Stimulated activated CD4-positive, alpha-beta T cell treated with anti-CD3 and anti-CD28 coated beads, Interleukin-15, amount 100 ng/mL, for 1 hour (primary cell): ENCODE results near the gene PROC.
"Not testable (repeated sequence)": the region's sequence is repeated elsewhere in the genome, so short reads cannot be mapped to it uniquely, and the experiment has no call there.

Experiments
- DNase-seq, 2 donors: peaks; one replicate each; pipeline ENCODE4 v3.0.0-alpha.2; 2020; ENCODE audit warnings: low read depth in 1 of 2, low spot score in 1 of 2

The PROC gene

GRCh38 chr2:127426501-127427354, 8.5 kb downstream of the PROC start:
- DNase-seq = no peak

GRCh38 chr2:127427376-127428056, 9.3 kb downstream of the PROC start:
- DNase-seq = no peak

- DNase-seq = no peak
These were observed 10.0 kb downstream of the PROC start for GRCh38 chr2:127428057-127428814.

GRCh38 chr2:127428815-127429109, 10.5 kb downstream of the PROC start:
- no peak for DNase-seq

- DNase-seq = no peak
These were observed 11.1 kb downstream of the PROC start for GRCh38 chr2:127429291-127429690.

GRCh38 chr2:127429844-127430425, 11.7 kb downstream of the PROC start:
- no peak for DNase-seq

GRCh38 chr2:127431408-127432023, 13.3 kb downstream of the PROC start:
- no peak for DNase-seq

- DNase-seq = no peak
These were observed 16.3 kb downstream of the PROC start for GRCh38 chr2:127434515-127434914.

GRCh38 chr2:127437056-127437455, 18.8 kb downstream of the PROC start:
- no peak for DNase-seq

GRCh38 chr2:127437781-127438726, 19.8 kb downstream of the PROC start:
- no peak for DNase-seq

- no peak for DNase-seq
These were observed 21.1 kb downstream of the PROC start for GRCh38 chr2:127439343-127439742.

- no peak for DNase-seq
These were observed 30.3 kb downstream of the PROC start for GRCh38 chr2:127448526-127448925.

- no peak for DNase-seq
These were observed 31.2 kb downstream of the PROC start for GRCh38 chr2:127449414-127449813.

GRCh38 chr2:127449898-127450297, 31.7 kb downstream of the PROC start:
- DNase-seq = no peak

- DNase-seq = no peak
These were observed 33.8 kb downstream of the PROC start for GRCh38 chr2:127451981-127452380.

- not testable (repeated sequence) for DNase-seq
These were observed 34.2 kb downstream of the PROC start for GRCh38 chr2:127452423-127452822.

GRCh38 chr2:127453013-127453391, 34.8 kb downstream of the PROC start:
- no peak for DNase-seq

GRCh38 chr2:127453392-127454171, 35.4 kb downstream of the PROC start:
- DNase-seq = no peak
